ENCODE results near the gene CFAP157.

CFAP157 gene

GRCh38 chr9:127693697-127694096 is 13.1 kb upstream of the CFAP157 start:
- no peak for DNase-seq

- no peak for DNase-seq
These were observed 11.7 kb upstream of the CFAP157 start for GRCh38 chr9:127694890-127695720.

GRCh38 chr9:127697575-127697974 is 9.2 kb upstream of the CFAP157 start:
- no peak for DNase-seq

GRCh38 chr9:127698386-127698785 is 8.4 kb upstream of the CFAP157 start:
- DNase-seq, result no peak

- DNase-seq, result peak; percentile 93
These were observed 7.7 kb upstream of the CFAP157 start for GRCh38 chr9:127698985-127699670.

GRCh38 chr9:127700140-127700539 is 6.6 kb upstream of the CFAP157 start:
- DNase-seq, result no peak

- no peak for DNase-seq
These were observed 6.1 kb upstream of the CFAP157 start for GRCh38 chr9:127700594-127701255.

- no peak for DNase-seq
These were observed 3.4 kb upstream of the CFAP157 start for GRCh38 chr9:127703289-127703946.

GRCh38 chr9:127705577-127706379 is 1.0 kb upstream of the CFAP157 start:
- no peak for DNase-seq

GRCh38 chr9:127707766-127708165 is 978 bp downstream of the CFAP157 start:
- peak; percentile 45 for DNase-seq

- DNase-seq, result no peak
These were observed 2.3 kb downstream of the CFAP157 start for GRCh38 chr9:127708952-127709587.

- no peak for DNase-seq
These were observed 3.5 kb downstream of the CFAP157 start for GRCh38 chr9:127710204-127710783.

GRCh38 chr9:127711226-127711701 is 4.5 kb downstream of the CFAP157 start:
- DNase-seq, result peak; percentile 36

- no peak for DNase-seq
These were observed 5.1 kb downstream of the CFAP157 start for GRCh38 chr9:127711831-127712274.

- DNase-seq, result no peak
These were observed 5.6 kb downstream of the CFAP157 start for GRCh38 chr9:127712371-127712770.

GRCh38 chr9:127712867-127713266 is 6.1 kb downstream of the CFAP157 start:
- no peak for DNase-seq

GRCh38 chr9:127714020-127714750 is 7.4 kb downstream of the CFAP157 start:
- no peak for DNase-seq

GRCh38 chr9:127714951-127715469 is 8.2 kb downstream of the CFAP157 start:
- DNase-seq, result peak; percentile 15

- peak; percentile 97 for DNase-seq
These were observed 8.9 kb downstream of the CFAP157 start, which contains the start of the genes PTRH1 and TTC16 for GRCh38 chr9:127715470-127716337. PTRH1 (minus strand) TSS chr9:127715663; CDS start chr9:127715639, 24 bp downstream. TTC16 (plus strand) TSS chr9:127716079; CDS start chr9:127716146, 67 bp downstream.

All from activated CD4-positive, alpha-beta T cell treated with anti-CD3 and anti-CD28 coated beads, Interleukin-10, Interleukin-2, amounts not matched to agents 100 ng/mL and 50 ng/mL, durations not matched to agents 16 hours and 8 hours (primary cell).